ENCODE results near the gene RASAL3. TPM values are rescaled to one million over a fixed set of nuclear protein-coding genes. Genes with fewer than 3 reads are reported as not detected.

Gene RASAL3
- polyA plus RNA-seq, 2 of the 4 experiments (the other 2 are of a cell fraction): not detected

GRCh38 chr19:15432629-15433518 is 31.5 kb downstream of the RASAL3 start:
- H3K4me2 ChIP-seq: peak overlapping the region; percentile 82
- ChIA-PET POLR2A (interaction anchor here (0.6 to 1.6 kb wide), 4 partner anchors 12 to 99 kb away, joined by 3 to 8 read pairs (median 3); partner anchors contain the start of gene AKAP8L), CTCF (interaction anchor here (1.2 to 1.5 kb wide), 2 partner anchors 23 to 341 kb away, joined by 4 read pairs; no protein-coding TSS in a partner anchor)
- H3K9me3 ChIP-seq: no peaks in the 10 kb centered on the region
- peak overlapping the region; percentile 79 to 99 for H3K27ac ChIP-seq
- peaks cover 14% of the 10 kb centered on the region; the same call in 1 of the 3 replicates for H3K4me1 ChIP-seq
- H3K4me3 ChIP-seq: peak overlapping the region; percentile 71
- DNase-seq (ENCODE audit: low read depth in 1 of 2, low spot score in 1 of 2): peak; percentile 75 to 84
- WGBS (ENCODE audit: missing lambda C conversion rate): 9% methylated on average over 14 of the region's 75 CpGs
- peak; percentile 82 to 83 for ATAC-seq
- FAIRE-seq: no peak
- TF ChIP-seq CHD2 (IDR thresholded peaks at IDR 0.05; ENCODE audit: low read length, partially characterized antibody) (no peak), PHF8 (IDR thresholded peaks at IDR 0.05; ENCODE audit: borderline replicate concordance, low read depth) (peak; percentile 60; the same call in 1 of the 2 replicates), ATOH8 (CRISPR knock-in tag; IDR thresholded peaks at IDR 0.05; ENCODE audit: low read depth) (no peak), SMC3 (IDR thresholded peaks at IDR 0.05) (no peak), HOXB5 (CRISPR knock-in tag; IDR thresholded peaks at IDR 0.05) (peak; percentile 44; the same call in 1 of the 2 replicates), JUN (IDR thresholded peaks at IDR 0.05) (peak in 1 of 2 experiments; percentile 68; a peak in 2 of 5 replicates), NR3C1 (IDR thresholded peaks at IDR 0.05) (no peak), GATA3 (IDR thresholded peaks at IDR 0.05; ENCODE audit: borderline replicate concordance) (no peak), MAZ (IDR thresholded peaks at IDR 0.05; ENCODE audit: borderline replicate concordance, low read depth, low read length) (peak; percentile 36; the same call in 1 of the 2 replicates), RARB (CRISPR knock-in tag; IDR thresholded peaks at IDR 0.05) (no peak), HEYL (CRISPR knock-in tag; IDR thresholded peaks at IDR 0.05) (no peak), KDM1A (IDR thresholded peaks at IDR 0.05; ENCODE audit: low read depth) (no peak), RFX5 (IDR thresholded peaks at IDR 0.05) (no peak), POLR2A (IDR thresholded peaks at IDR 0.05; ENCODE audit: low read length) (peak; percentile 35; the same call in 1 of the 2 replicates), CBX2 (IDR thresholded peaks at IDR 0.05; ENCODE audit: borderline replicate concordance, low read depth) (no peak), ZSCAN20 (CRISPR knock-in tag; IDR thresholded peaks at IDR 0.05) (no peak), BCL3 (IDR thresholded peaks at IDR 0.05) (no peak), FOSB (CRISPR knock-in tag; IDR thresholded peaks at IDR 0.05) (no peak), TP53 (CRISPR knock-in tag; IDR thresholded peaks at IDR 0.05) (no peak), ZFP36 (IDR thresholded peaks at IDR 0.05; ENCODE audit: borderline replicate concordance, partially characterized antibody) (no peak), REST (IDR thresholded peaks at IDR 0.05) (no peak), CHD4 (IDR thresholded peaks at IDR 0.05; ENCODE audit: borderline replicate concordance) (no peak), EP300 (IDR thresholded peaks at IDR 0.05) (no peak), EHMT2 (IDR thresholded peaks at IDR 0.05; ENCODE audit: low read depth) (no peak), MYC (IDR thresholded peaks at IDR 0.05; ENCODE audit: borderline replicate concordance, low read length) (peak; percentile 92), CBX8 (IDR thresholded peaks at IDR 0.05) (no peak), FOXS1 (CRISPR knock-in tag; IDR thresholded peaks at IDR 0.05) (no peak), TFCP2L1 (CRISPR knock-in tag; IDR thresholded peaks at IDR 0.05) (no peak), HMGXB4 (CRISPR knock-in tag; IDR thresholded peaks at IDR 0.05; ENCODE audit: borderline replicate concordance) (no peak), HOXB13 (CRISPR knock-in tag; IDR thresholded peaks at IDR 0.05; ENCODE audit: low read depth) (no peak), JUNB (IDR thresholded peaks at IDR 0.05) (no peak), CEBPB (IDR thresholded peaks at IDR 0.05) (no peak), NFE2L2 (conservative IDR thresholded peaks at IDR 0.05; ENCODE audit: low read length) (no peak), NPAS2 (CRISPR knock-in tag; IDR thresholded peaks at IDR 0.05; ENCODE audit: borderline replicate concordance) (no peak)
